Astrocyte of the cerebellum (primary cell): ENCODE measurements around the gene GFI1B.
A peak's percentile ranks its signal among the peaks of the same experiment; 100 is the strongest.

Experiments
- DNase-seq: peaks from one replicate; pipeline ENCODE4 v3.0.0-alpha.2; 2011; ENCODE audit warnings: low read depth
- H3K4me3 ChIP-seq: 2 replicates; pipeline ENCODE4 v1.5.1; 2011; ENCODE audit warnings: mild to moderate bottlenecking, low read depth, low read length, moderate library complexity
- in situ Hi-C: cut with HindIII; loops from 2 replicates; pipeline ENCODE4 v1.10.0; 2017; ENCODE audit warnings: low sequenced_read_pairs
- TF ChIP-seq, protein P1 (sequence below): IDR thresholded peaks from 2 replicates; pipeline ENCODE4 v1.5.1; 2012; ENCODE audit warnings: low read length, low read depth, moderate library complexity, mild to moderate bottlenecking; ENCODE audit errors: missing control alignments

GFI1B gene

GRCh38 chr9:132978451-132979131 lies at the start of gene GFI1B:
GFI1B (plus strand) TSS chr9:132978694; CDS start chr9:132986679, 7,985 bp downstream.
- DNase-seq = no peak
- H3K4me3 ChIP-seq = no peak within 1 kb of the TSS
- in situ Hi-C loops = no loop called here
- TF ChIP-seq, protein P1, sequence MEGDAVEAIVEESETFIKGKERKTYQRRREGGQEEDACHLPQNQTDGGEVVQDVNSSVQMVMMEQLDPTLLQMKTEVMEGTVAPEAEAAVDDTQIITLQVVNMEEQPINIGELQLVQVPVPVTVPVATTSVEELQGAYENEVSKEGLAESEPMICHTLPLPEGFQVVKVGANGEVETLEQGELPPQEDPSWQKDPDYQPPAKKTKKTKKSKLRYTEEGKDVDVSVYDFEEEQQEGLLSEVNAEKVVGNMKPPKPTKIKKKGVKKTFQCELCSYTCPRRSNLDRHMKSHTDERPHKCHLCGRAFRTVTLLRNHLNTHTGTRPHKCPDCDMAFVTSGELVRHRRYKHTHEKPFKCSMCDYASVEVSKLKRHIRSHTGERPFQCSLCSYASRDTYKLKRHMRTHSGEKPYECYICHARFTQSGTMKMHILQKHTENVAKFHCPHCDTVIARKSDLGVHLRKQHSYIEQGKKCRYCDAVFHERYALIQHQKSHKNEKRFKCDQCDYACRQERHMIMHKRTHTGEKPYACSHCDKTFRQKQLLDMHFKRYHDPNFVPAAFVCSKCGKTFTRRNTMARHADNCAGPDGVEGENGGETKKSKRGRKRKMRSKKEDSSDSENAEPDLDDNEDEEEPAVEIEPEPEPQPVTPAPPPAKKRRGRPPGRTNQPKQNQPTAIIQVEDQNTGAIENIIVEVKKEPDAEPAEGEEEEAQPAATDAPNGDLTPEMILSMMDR = no peak

GRCh38 chr9:132931178-132931735 lies 47.2 kb upstream of the GFI1B start:
- in situ Hi-C loops = no loop called here
- DNase-seq = peak; percentile 44
- TF ChIP-seq, protein P1 = no peak
- no peak overlapping the region for H3K4me3 ChIP-seq

DNA sequence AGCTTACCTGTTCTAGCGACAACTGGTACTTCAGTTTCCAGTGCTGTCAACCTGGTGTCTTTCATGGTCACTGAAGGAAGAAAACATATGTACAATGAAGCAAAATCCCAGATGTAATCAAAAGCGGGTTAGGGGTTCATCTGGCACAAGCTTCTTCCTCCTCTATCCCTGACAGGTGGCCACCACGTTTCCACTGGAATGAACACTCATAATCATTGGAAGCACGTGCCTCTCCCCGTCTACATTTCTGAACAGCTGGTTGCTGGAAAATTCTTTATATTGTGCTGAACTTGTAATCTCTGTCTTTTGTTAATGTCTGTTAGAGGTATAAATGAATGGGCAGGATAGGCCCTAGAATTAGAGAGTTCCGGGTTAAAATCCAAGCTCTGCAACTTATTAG lies 43.5 kb upstream of the GFI1B start:
- H3K4me3 ChIP-seq = no peak overlapping the region
- in situ Hi-C loops = no loop called here
- TF ChIP-seq, protein P1 = no peak
- no peak for DNase-seq

DNA sequence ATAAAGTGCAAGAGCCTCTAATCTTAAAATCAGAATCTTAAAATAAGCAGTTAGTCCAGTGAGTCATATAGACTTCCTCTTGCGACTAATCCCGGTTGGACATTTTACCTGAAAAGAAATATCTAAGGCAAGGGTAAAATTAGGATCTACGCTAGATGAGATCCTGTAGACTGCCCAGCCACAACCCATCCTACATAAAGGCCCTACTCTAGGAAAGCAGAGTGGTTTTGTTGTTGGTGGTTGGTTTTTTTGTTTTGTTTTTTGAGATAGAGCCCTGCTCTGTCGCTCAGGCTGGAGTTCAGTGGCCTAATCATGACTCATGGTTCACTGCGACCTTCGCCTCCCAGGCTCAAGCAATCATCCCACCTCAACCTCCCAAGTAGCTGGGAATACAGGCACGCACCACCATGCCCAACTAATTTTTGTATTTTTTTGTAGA lies 41.0 kb upstream of the GFI1B start:
- TF ChIP-seq, protein P1 = no peak
- no peak for DNase-seq
- H3K4me3 ChIP-seq = no peak overlapping the region
- in situ Hi-C loops = no loop called here

DNA sequence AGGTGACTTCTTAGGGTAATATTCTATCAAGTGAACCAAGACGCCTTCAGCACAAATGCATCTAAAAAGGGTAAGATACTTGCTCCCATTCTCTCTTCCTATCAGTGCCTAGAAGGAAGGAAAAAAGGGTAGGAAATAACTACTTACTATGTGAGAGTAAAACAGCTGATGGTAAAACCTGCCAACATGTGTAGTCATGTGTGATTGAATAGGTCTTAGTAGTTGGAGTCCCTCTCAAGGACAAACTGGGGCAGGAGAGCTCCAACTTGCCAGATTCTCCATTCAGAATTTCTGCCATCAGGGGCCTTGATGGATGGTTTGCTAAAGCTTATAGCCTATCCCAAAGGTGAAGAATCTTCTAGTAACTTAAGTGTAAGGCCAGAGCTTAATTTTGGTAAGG lies 39.3 kb upstream of the GFI1B start:
- DNase-seq = no peak
- in situ Hi-C loops = no loop called here
- H3K4me3 ChIP-seq = no peak overlapping the region
- TF ChIP-seq, protein P1 = no peak

DNA sequence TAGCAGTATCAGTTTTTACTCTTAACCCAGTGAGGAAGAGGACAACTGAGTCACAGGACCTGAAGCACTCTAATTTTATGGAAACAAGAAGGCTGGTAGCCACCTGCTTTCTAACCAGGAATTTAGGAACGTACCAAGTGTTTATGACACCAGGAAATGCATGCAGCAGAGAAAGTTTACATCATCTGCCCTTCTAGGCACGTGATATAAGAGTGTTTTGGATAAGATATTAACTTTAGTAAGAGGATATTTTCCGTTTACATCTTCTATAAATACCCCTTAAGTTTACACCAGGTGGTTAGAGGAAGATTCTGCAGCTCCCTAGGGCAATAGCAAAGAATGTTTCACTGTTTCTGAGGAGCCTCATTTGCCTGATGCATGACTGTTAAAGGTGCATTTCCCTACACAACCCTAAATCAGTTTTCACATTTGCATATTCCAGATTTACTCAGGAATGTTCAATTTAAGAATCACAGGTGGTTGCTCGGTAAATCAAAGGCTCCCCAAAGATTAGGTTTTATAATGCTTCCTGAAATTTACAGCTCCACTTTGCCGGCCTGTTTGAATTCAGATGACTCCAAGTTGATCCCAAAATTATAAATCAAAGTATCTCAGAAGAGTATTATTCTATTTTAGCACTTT lies 35.8 kb upstream of the GFI1B start:
- no peak for DNase-seq

More for the DNA sequence above, 35.8 kb upstream of the GFI1B start:
- H3K4me3 ChIP-seq = no peak overlapping the region
- TF ChIP-seq, protein P1 = no peak
- in situ Hi-C loops = no loop called here
